Stomach (tissue), 4 donors: Measurements from ENCODE around the gene RGS19.

Source experiments
- POLR2A ChIP-seq, 4 donors: fragments of 450-650 bp; IDR thresholded peaks; one replicate each; pipeline ENCODE4 v1.6.1; 2016; ENCODE audit warnings: antibody characterized with exemption in 4 of 4, control low read depth in 2 of 4, mild to moderate bottlenecking in 1 of 4, moderate library complexity in 1 of 4
- TF ChIP-seq, protein P1 (sequence below), 7 experiments: fragments of 450-650 bp in 4 of 7; fragments of 200-600 bp in 3 of 7; sonication (generic) in 3 of 7; IDR thresholded peaks; one replicate each; pipeline ENCODE4 v1.5.1; 2016 to 2019; ENCODE audit warnings: antibody characterized with exemption in 7 of 7, control low read depth in 2 of 7, mild to moderate bottlenecking in 1 of 7

DNA sequence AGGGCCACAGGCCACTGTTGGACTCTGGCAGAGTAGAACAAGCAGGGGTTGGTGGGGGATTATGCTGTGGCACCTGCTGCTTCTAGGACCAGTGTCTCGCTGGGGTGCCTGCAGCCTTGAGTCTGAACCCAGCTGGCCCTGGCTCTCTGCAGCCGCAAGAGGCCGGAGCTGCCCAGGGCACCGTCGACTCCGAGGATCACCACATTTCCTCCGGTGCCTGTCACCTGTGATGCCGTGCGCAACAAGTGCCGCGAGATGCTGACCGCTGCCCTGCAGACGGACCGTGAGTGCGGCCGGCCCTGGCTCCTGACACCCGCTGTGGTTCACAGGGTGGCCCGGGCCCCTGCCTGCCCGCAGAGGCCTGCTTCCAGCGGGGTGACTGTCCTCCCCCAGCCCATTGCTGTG, 10.1 kb downstream of the RGS19 start:
- TF ChIP-seq, protein P1, sequence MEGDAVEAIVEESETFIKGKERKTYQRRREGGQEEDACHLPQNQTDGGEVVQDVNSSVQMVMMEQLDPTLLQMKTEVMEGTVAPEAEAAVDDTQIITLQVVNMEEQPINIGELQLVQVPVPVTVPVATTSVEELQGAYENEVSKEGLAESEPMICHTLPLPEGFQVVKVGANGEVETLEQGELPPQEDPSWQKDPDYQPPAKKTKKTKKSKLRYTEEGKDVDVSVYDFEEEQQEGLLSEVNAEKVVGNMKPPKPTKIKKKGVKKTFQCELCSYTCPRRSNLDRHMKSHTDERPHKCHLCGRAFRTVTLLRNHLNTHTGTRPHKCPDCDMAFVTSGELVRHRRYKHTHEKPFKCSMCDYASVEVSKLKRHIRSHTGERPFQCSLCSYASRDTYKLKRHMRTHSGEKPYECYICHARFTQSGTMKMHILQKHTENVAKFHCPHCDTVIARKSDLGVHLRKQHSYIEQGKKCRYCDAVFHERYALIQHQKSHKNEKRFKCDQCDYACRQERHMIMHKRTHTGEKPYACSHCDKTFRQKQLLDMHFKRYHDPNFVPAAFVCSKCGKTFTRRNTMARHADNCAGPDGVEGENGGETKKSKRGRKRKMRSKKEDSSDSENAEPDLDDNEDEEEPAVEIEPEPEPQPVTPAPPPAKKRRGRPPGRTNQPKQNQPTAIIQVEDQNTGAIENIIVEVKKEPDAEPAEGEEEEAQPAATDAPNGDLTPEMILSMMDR (IDR thresholded peaks at IDR 0.05), result no peak
- no peak for TF ChIP-seq POLR2A (IDR thresholded peaks at IDR 0.05)
